Measurements from ENCODE around the gene FAM98C. TPM values are rescaled to one million over a fixed set of nuclear protein-coding genes. Genes with fewer than 3 reads are reported as not detected.

FAM98C gene
- total RNA-seq, 1 donor from 2014 or later: 16.2 TPM

GRCh38 chr19:38420935-38421334, 18.0 kb downstream of the FAM98C start:
- no peak overlapping the region for H3K4me3 ChIP-seq
- H3K4me1 ChIP-seq: peaks cover 4% of the 10 kb centered on the region
- no peak for TF ChIP-seq CTCF (IDR thresholded peaks at IDR 0.05)
- no peaks in the 10 kb centered on the region for H3K27me3 ChIP-seq
- no peak overlapping the region for H3K27ac ChIP-seq
- H3K9me3 ChIP-seq: no peaks in the 10 kb centered on the region
- H3K36me3 ChIP-seq: no peaks in the 10 kb centered on the region
- DNase-seq: no peak
- intact Hi-C loops (cut with DNase I): no loop called here
- ATAC-seq: no peak

GRCh38 chr19:38421856-38422255, 19.0 kb downstream of the FAM98C start:
- TF ChIP-seq CTCF (IDR thresholded peaks at IDR 0.05): no peak
- no peaks in the 10 kb centered on the region for H3K36me3 ChIP-seq
- peaks cover 4% of the 10 kb centered on the region for H3K4me1 ChIP-seq
- intact Hi-C loops (cut with DNase I): no loop called here
- no peaks in the 10 kb centered on the region for H3K9me3 ChIP-seq
- DNase-seq: no peak
- H3K27ac ChIP-seq: no peak overlapping the region
- no peaks in the 10 kb centered on the region for H3K27me3 ChIP-seq
- ATAC-seq: no peak
- H3K4me3 ChIP-seq: no peak overlapping the region

DNA sequence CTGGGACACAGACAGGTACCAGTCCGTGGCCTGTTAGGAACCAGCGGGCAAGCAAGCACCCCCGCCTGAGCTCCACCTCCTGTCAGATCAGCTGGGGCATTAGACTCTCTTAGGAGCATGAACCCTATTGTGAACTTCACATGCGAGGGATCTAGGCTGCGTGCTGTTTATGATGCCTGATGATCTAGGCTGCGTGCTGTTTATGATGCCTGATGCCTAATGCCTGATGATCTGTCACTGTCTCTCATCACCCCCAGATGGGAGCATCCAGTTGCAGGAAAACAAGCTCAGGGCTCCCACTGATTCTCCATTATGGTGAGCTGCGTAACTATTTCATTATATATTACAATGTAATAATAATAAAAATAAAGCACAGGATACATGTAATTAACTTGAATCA, 19.5 kb downstream of the FAM98C start:
- intact Hi-C loops (cut with DNase I): no loop called here
- no peaks in the 10 kb centered on the region for H3K36me3 ChIP-seq
- DNase-seq: no peak
- no peaks in the 10 kb centered on the region for H3K9me3 ChIP-seq
- H3K4me3 ChIP-seq: no peak overlapping the region
- H3K27ac ChIP-seq: no peak overlapping the region
- no peaks in the 10 kb centered on the region for H3K27me3 ChIP-seq
- TF ChIP-seq CTCF (IDR thresholded peaks at IDR 0.05): no peak
- no peak for ATAC-seq
- H3K4me1 ChIP-seq: peaks cover 3% of the 10 kb centered on the region

GRCh38 chr19:38424272-38424671, 21.4 kb downstream of the FAM98C start:
- ATAC-seq: no peak
- no peaks in the 10 kb centered on the region for H3K9me3 ChIP-seq
- TF ChIP-seq CTCF (IDR thresholded peaks at IDR 0.05): no peak
- intact Hi-C loops (cut with DNase I): no loop called here
- H3K27me3 ChIP-seq: no peaks in the 10 kb centered on the region
- no peaks in the 10 kb centered on the region for H3K36me3 ChIP-seq
- no peak overlapping the region for H3K27ac ChIP-seq
- no peak for DNase-seq
- H3K4me1 ChIP-seq: no peaks in the 10 kb centered on the region
- no peak overlapping the region for H3K4me3 ChIP-seq

- intact Hi-C loops (cut with DNase I): no loop called here
- H3K4me1 ChIP-seq: no peaks in the 10 kb centered on the region
- no peaks in the 10 kb centered on the region for H3K36me3 ChIP-seq
- H3K9me3 ChIP-seq: no peaks in the 10 kb centered on the region
- peak overlapping the region; percentile 36 for H3K4me3 ChIP-seq
- DNase-seq (no peak), ATAC-seq (peak; percentile 42)
- H3K27ac ChIP-seq: peak overlapping the region; percentile 58
- H3K27me3 ChIP-seq: no peaks in the 10 kb centered on the region
- no peak for TF ChIP-seq CTCF (IDR thresholded peaks at IDR 0.05)
Measured at GRCh38 chr19:38425222-38425809, 22.4 kb downstream of the FAM98C start.
